ENCODE results near the gene PIAS1. TPM values are rescaled to one million over a fixed set of nuclear protein-coding genes. Genes with fewer than 3 reads are reported as not detected.

PIAS1 gene
- total and polyA plus RNA-seq, 11 donors = 6.2 to 37.8 (median 29.4) TPM

- H3K4me3 ChIP-seq = no peak overlapping the region
- 90 to 96% (median 96%) methylated on average over 3 of the region's 3 CpGs for WGBS, 4 donors
- intact Hi-C loops (cut with DNase I) = no loop called here
- peaks cover 0 to 9% (median 0%) of the 10 kb centered on the region in 12 donors for H3K4me1 ChIP-seq
- peaks cover 0 to 93% (median 74%) of the 10 kb centered on the region in 9 donors for H3K36me3 ChIP-seq
- ATAC-seq = no peak
- TF ChIP-seq CTCF (IDR thresholded peaks at IDR 0.05) (no peak), POLR2A (IDR thresholded peaks at IDR 0.05) (no peak)
- no peaks in the 10 kb centered on the region for H3K27me3 ChIP-seq
- no peaks in the 10 kb centered on the region for H3K9me3 ChIP-seq
- no peak for DNase-seq
- no peak overlapping the region for H3K27ac ChIP-seq
Measured at GRCh38 chr15:68176601-68177000, 122.5 kb downstream of the PIAS1 start.

GRCh38 chr15:68177742-68178141 lies 123.6 kb downstream of the PIAS1 start:
- DNase-seq (no peak), ATAC-seq (peak in 1 of 4 donors; percentile 52)
- no peak for TF ChIP-seq POLR2A (IDR thresholded peaks at IDR 0.05)
- TF ChIP-seq CTCF (IDR thresholded peaks at IDR 0.05) = no peak
- Histone ChIP-seq H3K9me3 (no peaks in the 10 kb centered on the region), H3K36me3 (peaks cover 0 to 97% (median 82%) of the 10 kb centered on the region in 9 donors), H3K4me1 (peaks cover 0 to 9% (median 0%) of the 10 kb centered on the region in 12 donors), H3K27ac (peak overlapping the region in 2 of 12 donors; percentile 2 to 25), H3K4me3 (no peak overlapping the region), H3K27me3 (no peaks in the 10 kb centered on the region)
- intact Hi-C loops (cut with DNase I) = no loop called here

- Histone ChIP-seq H3K27me3 (no peaks in the 10 kb centered on the region), H3K36me3 (peaks cover 0 to 90% (median 77%) of the 10 kb centered on the region in 9 donors), H3K9me3 (no peaks in the 10 kb centered on the region), H3K4me3 (no peak overlapping the region), H3K27ac (no peak overlapping the region), H3K4me1 (peaks cover 0 to 33% (median 20%) of the 10 kb centered on the region in 12 donors)
- 89 to 93% (median 91%) methylated on average over 5 of the region's 5 CpGs for WGBS, 4 donors
- ATAC-seq (no peak), DNase-seq (no peak)
- intact Hi-C loops (cut with DNase I) = no loop called here
- TF ChIP-seq POLR2A (IDR thresholded peaks at IDR 0.05) (no peak), CTCF (IDR thresholded peaks at IDR 0.05) (no peak)
Measured at GRCh38 chr15:68183616-68184315, 129.7 kb downstream of the PIAS1 start.

DNA sequence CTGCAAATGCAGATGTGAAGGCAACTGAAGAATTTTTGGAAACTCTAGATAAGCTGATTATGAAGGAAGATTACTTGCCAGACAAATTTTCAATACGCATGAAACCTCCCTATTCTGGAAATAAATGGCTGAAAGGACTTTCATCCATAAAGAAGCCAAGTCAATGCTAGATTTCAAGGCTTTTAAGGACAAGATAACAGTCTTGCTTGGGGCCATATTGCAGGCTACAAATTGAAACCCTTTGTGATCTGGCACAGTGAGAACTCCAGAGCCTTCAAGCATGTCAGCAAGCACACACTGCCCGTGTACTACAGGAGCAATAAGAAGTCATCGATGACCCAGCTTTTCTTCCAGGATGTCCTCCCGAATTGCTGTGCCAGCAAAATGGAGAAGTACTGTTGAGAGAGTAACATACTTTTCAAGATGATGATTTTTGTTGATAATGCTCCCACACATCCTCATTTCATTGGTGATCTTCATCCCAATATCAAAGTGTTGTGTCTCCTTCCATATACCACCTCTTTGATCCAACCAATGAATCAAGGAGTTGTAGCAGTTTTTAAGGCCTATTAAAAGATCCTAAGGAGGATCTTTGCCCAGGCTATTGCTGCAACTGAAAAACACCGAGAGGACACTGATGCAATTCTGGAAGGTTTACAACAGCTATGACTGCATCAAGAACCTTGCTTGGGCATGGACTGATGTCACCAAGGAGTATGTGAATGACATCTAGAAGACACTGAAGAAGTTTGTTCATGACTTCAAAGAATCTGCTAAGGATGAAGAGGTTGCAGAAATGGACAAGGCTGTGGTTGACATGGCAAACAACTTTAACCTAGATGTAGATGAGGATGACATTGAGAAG lies 130.7 kb downstream of the PIAS1 start:
- intact Hi-C loops (cut with DNase I) = no loop called here
- Histone ChIP-seq H3K4me3 (no peak overlapping the region), H3K27ac (peak overlapping the region in 1 of 12 donors; percentile 8), H3K36me3 (peaks cover 0 to 90% (median 75%) of the 10 kb centered on the region in 9 donors), H3K27me3 (no peaks in the 10 kb centered on the region), H3K4me1 (peaks cover 0 to 33% (median 20%) of the 10 kb centered on the region in 12 donors), H3K9me3 (no peaks in the 10 kb centered on the region)
- TF ChIP-seq POLR2A (IDR thresholded peaks at IDR 0.05) (no peak), CTCF (IDR thresholded peaks at IDR 0.05) (no peak)
- ATAC-seq = no peak
- 88 to 96% (median 93%) methylated on average over 5 of the region's 5 CpGs for WGBS, 4 donors
- DNase-seq = no peak
